ENCODE data around the gene PLXNC1.

PLXNC1 gene

DNA sequence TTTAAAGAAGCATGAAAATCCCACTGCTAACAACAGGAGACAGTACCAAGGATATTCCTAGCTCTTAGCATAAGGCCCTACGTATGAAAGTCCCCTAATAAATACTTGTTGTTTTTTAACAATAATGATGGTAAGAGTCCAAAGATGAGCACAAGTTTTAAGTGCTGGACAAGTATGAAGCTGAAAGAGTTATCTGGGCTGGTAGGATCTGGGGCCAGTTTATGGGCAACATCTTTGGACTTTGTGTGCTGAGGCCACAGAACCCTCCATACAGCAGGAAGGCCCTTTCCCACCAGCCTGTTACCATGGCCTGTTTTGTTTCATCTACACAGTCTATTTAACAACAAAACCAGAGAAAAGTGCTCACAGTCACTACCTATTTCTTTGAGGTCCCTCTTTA lies 12.5 kb upstream of the PLXNC1 start:
- no peak for DNase-seq

DNA sequence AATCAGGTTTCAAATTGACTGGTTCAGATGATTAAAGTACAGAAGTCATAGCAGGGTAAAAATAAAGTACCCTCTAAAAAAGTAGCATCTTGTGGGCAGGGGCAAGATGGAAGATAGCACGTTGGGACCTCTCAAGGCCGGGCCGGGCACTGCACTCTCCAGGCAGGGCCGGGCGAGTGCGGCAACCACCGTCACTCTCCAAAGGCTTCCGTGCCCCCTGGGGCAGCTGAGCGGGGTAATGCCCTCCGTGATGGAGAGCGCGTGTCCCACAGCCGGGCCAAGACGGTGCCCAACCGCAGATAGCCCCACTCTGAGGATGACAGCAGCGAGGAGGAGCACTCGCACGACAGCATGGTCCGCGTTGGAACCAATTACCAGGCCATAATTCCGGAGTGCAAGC lies 8.6 kb upstream of the PLXNC1 start:
- DNase-seq = no peak

DNA sequence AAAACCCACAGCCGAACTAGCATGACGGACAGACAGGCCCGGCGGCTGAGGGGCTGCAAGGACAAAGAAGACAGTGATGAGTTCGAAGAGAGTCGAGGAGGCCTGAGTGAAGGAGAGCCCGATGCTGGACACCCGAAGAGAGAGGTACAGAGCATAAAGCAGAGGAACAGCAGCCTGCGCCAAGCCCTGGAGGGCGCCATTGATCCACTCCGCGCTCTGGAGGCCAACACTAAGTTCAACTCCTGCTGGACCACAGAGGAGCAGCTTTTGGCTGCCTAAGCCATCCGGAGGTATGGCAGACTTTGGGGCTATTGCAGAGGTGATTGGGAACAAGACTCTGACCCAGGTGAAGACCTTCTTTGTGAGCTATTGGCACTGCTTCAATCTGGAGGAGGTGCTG lies 7.8 kb upstream of the PLXNC1 start:
- peak; percentile 72 for DNase-seq

DNA sequence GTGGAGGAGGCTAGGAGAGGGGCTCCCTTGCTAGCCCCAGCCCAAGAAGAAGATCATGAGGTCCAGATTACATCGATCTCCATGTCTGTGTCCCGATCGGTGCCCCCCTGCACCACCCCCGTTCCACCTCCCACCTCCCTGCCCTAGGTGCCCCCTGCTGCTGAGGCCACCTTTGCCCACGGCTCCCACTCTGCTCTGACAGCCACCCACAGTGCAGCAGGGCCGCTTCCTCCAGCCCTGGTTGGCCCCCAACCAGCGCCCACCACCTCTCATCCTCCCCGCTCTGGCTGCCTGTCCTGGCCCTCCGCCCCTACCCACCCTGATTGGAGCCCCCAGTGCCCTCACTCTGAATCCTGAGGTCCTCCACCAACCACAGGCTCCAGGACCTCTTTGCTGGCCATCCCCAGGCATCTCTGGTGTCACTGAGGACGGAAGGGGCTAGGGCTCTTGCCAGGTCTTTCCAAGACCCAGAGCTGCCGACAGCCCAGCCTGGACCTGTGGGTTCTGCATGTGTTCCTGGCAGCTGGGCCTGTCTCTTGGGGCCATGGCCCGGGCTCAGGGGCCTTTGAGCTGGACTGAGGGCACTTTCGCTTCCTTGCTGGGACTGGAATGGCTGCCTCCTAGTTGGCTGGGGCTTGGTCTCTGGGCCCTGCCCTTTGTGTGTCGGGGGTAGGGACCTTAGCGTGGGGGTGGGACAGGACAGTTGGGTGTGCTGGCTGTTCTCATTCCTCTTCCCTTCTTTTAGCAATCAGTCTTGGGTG lies 7.2 kb upstream of the PLXNC1 start:
- no peak for DNase-seq

DNA sequence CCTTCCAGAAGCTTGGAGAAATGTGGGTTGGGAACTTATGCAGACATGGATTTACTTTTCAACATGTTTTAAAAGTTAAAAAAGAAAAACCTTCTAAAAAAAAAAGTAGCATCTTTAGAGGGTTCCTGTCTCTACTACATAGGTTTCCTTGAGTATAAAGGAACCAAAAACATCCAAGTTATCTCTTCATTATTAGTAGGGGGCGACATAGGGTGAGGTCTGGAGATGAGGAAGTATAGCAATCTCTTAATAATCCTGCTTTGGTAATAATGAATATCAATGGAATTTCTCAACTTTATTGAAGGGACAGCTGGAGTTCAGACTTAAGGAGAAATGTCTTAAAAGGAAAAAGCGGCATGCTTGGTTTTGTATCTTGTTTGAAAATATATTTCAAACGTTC lies 6.5 kb upstream of the PLXNC1 start:
- DNase-seq = no peak

DNA sequence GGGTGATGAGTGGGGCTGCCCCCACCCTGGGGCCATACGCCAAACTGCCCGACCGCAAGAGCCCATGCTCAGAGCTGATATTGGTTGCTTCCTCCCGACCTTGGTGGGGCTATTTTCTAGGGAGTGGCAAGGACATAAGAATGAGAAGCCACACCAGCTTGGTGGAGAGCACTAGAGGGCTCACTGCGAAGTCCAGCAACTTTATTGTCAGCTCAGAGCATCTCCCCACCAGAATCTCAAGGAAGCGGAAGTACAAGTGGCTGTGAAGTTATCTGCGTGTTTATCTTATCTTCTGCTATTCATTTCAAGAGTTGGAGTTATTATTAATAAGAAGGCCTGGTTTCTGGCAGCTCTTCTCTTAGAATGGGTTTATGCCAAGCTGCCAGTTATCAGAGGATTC lies 4.9 kb upstream of the PLXNC1 start:
- no peak for DNase-seq

DNA sequence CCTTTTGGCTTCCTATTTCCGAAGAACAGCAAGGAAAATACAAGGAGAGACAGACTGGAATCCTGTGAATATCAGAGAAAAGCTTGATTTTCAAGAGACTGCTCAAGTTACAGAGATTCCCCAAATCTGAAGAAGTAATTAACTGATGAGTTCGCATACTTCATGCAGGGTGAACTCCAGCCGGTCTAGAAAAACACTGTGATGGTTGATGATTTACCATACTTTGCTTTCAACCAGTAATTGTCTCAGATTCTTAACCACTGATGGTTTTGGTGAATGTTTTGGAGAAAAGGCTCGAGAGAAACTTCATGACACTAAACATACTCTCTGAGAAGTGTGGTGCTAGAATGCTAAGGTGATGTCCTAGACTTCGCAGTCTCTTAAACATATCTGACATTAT lies 4.4 kb upstream of the PLXNC1 start:
- no peak for DNase-seq

DNA sequence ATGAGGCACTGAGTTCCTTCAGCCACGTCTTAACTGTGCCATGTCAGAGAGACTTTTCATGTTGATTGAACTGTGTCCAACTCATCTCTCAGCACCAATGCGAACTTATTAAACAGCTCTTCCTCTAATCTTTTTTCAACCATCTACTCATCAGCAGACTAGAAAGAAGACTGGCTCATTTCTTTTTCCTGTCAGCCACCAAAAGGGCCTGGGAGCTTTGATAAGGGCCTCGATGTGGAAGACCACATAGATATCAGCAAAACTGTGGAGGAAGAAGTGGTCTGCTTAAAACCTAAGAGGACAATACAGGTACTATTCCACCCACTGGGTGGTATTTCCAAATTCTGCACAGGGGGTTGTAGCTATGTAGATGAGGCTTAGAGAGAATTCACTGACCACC lies 3.6 kb upstream of the PLXNC1 start:
- no peak for DNase-seq

DNA sequence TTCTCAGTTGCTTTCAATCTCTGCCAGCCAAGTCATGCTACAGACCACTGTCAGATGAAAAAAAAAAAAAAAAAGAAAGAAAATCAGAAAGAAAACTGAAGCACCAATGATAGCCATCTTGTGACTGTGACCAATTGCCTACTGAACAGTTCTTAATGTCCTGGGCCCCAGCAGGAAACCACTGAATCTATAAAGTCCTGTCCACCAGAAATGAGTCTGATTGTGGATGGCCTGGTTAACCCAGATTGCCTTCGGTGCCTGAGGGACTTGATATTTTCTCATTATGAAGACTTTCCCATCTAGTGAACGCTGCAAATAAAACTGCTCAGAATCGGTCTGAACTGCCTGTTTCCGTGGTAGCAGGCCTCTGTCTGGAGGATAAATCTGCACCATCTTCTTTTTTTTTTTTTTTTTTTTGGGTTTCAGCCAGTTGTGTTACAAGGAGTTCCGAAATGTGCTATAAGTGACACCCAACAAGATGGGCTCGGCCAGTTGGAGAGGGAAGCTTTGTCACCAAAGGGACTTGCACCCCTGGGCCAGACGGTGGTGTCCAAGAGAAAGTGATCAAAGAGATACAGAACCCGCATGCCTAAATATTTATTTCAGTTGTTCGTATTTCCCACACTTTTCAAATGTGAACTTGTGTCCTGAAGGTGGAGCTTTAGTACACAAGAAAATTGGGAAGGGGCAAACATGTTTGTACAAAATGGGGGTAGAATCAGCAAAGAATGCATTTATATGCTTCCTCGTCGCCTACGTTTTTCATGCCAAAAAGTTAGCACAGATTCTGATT lies 3.0 kb upstream of the PLXNC1 start:
- DNase-seq = no peak

DNA sequence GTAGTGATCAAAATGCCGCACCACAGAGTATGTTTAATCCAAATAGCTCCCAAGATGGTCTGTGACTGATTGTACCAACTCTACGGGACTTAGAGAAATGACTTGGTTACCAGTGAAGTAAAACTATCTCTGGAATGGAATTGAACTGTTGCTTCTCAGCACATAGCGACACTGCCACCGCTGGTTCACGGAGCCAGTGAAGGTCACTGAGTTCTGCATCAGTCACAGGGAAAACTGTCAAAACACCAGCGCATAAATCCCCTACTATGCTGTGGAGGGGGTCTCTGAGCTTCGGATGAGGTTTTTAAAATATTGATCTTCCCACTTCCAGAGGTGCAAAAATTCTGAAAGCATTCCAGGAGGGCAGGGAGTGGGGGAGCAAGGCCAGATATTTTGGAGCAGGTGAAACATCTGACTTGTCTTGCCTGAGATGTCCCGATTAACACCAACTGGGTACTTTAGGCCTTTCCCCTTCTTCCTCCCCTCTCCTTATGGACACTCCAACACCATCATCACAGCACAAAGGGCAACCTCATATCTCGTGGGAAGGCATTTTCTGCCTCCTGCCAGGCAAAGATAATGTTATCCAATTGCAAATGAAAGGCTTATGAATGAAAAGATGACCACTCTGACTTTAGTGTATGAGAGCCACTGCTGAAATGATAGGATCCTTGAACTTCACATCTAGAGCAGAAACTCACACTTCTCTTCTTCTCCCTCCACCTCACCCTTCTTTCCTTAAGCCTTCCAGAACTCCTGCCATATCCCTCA lies 2.0 kb upstream of the PLXNC1 start:
- DNase-seq = no peak

DNA sequence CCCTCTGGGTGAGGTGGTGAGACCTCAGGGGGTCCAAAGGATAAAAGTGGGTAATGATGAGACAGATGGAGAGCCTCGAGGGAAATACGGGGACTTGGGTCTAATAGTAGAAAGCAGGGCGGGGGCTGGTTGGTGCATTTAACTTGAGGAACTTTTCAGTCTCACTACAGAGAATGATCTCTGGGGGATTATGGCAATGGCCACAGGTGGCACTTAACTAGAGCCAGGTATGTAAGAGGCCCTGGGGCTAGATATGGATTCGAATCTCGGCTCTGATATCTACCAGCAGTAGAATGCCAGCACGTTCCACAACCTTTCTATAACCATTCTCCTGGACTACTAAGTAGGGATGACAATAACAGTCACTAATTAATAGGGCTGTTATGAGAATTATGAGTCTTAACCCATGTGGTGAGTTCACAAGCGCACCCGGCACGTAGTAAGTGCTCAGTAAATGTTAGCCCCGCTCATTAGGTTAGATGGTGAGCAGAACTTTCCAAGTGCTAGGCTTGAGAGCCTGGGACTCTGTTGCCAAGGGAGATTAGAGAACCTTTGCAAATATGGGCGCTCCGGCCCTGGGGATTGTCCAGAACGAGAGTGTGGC lies 888 bp upstream of the PLXNC1 start:
- no peak for DNase-seq

DNA sequence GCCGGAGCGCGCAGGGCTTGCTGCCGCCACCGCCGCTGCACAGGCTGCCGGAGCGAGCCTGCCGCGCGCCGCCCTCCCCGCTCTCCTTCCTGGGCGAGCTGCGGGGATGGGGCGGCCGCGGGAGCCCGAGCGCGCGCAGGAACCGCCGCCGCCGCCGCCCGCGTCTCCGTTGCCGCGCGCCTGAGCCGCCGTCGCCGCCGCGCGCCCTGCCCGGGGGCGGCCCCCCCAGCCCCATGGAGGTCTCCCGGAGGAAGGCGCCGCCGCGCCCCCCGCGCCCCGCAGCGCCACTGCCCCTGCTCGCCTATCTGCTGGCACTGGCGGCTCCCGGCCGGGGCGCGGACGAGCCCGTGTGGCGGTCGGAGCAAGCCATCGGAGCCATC lies 352 bp downstream of the PLXNC1 start:
- DNase-seq = no peak

DNA sequence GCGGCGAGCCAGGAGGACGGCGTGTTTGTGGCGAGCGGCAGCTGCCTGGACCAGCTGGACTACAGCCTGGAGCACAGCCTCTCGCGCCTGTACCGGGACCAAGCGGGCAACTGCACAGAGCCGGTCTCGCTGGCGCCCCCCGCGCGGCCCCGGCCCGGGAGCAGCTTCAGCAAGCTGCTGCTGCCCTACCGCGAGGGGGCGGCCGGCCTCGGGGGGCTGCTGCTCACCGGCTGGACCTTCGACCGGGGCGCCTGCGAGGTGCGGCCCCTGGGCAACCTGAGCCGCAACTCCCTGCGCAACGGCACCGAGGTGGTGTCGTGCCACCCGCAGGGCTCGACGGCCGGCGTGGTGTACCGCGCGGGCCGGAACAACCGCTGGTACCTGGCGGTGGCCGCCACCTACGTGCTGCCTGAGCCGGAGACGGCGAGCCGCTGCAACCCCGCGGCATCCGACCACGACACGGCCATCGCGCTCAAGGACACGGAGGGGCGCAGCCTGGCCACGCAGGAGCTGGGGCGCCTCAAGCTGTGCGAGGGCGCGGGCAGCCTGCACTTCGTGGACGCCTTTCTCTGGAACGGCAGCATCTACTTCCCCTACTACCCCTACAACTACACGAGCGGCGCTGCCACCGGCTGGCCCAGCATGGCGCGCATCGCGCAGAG lies 873 bp downstream of the PLXNC1 start:
- peak; percentile 56 for DNase-seq

DNA sequence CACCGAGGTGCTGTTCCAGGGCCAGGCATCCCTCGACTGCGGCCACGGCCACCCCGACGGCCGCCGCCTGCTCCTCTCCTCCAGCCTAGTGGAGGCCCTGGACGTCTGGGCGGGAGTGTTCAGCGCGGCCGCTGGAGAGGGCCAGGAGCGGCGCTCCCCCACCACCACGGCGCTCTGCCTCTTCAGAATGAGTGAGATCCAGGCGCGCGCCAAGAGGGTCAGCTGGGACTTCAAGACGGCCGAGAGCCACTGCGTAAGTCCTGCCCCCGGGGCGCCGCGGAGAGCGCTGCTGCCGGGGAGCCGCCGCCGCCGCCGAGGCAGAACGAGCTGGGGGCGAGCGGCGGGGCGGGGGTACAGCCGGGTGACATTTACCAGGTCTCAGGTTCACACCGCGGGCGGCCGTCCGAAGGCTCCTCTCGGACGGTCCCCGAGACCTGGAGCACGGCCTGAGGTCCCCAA lies 1.4 kb downstream of the PLXNC1 start:
- DNase-seq = peak; percentile 42

DNA sequence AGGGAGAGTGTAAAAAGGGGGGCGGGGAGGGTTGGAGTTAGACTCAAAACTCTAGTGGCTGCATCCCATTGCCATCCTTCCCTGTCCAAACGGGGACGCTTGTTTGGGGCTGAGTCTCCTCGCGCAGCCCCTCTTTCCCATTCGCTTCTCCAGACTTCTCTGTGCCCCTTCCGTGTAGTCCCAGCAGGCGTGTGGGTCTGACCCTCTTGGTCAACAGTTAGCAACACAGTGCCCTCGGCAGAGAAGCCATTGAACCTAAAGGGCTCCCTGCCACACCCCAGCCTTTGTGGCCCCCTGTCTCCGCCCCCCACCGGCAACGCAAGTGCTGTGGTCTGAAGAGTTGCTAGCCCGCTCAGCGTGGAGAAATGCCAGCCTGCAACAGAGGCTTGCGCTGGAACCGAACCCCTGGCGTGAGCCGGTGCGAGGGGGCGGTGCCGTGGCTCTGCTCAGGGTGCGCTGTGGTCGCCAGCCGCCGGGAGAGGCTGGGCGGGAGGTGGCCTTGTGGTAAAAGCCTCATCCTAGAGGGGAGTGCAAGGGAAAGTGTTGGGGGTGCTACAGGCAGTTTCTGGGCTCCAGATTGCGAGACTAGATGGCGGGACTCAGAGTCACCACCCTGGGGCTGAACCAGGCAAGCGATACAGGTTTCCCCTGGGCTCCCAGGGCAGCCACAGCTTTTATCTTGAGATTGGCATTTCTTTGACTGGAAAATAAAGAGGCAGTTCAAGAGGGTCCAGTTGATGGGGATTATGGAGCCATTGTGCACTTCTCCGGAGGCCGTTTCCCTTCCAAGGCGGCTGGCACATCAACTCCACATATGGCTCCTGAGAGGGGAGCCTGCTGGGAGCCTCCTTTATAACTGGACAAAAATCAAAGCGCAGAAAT lies 2.1 kb downstream of the PLXNC1 start:
- DNase-seq = peak; percentile 68

DNA sequence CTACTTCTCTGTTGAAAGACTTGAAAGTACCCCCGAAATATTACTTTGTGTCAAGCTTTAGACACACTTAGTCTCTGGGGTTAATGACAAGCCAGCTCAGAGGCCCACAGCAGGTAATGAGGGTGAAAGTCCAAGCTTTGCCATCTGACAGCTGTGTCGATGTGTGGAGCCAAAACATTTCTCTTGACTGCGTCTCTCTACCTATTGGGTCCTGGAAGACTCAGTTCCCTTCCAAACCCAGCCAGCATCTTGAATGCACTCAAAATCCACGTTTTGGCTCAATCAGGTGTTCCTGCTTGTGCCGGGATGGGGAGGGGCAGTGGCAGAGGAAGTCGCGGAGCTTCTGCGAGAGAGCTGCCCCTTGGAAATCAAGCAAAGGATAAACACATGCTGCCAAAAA lies 3.2 kb downstream of the PLXNC1 start:
- no peak for DNase-seq

DNA sequence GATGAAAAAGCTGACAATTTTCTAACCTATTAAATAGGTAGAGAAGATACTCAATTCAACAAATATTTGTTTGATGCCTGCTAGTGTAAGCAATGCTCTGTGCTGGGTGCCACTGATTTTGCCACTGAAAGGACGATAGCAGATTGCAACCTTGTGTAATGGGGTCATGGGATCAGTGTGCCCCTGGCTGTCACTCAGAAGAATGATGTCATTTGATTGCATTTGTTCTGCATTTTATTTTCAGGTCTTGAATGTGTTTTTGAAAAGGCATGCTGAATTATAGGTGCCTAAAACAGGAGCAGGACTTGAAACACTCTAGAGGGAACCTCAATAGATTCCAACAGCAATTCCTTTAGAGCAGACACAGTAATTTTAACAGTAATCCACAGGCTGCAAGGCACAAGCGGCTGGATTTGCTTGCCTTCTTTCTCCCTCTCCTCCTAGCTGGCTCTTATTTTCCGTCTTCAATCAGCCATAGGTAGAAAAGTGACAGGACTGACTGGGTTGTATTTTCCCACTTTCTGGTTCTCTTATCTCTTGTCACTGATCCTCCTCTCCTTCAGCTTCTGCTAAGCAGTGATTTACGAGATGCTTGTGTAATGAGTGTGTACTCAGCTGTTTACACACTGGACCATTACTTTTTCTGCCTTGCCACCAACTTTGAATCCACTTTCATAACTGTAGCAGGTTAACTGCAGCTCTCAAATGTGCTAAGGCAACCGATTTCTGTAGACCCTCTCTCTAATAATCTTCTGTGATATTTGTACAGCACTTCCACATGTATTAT lies 4.1 kb downstream of the PLXNC1 start:
- DNase-seq = no peak

DNA sequence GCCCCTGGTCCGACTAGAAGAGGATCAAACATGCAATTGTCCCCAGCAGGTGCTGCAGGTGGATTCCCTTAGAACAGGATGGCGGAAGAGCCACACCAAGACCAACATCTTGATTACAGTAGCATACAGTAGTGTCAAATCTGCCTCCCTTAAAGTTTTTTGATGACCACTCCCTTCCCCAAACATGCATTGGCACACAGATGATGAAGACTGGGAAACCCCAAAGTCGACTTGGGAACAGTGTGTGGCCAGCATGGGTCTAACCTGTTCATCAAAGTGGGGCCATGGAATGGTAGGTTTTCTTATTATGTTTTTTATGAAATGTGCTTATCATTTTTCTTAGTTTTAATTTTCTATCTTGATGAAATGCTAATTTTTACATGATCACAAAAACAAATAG lies 8.8 kb downstream of the PLXNC1 start:
- no peak for DNase-seq

DNA sequence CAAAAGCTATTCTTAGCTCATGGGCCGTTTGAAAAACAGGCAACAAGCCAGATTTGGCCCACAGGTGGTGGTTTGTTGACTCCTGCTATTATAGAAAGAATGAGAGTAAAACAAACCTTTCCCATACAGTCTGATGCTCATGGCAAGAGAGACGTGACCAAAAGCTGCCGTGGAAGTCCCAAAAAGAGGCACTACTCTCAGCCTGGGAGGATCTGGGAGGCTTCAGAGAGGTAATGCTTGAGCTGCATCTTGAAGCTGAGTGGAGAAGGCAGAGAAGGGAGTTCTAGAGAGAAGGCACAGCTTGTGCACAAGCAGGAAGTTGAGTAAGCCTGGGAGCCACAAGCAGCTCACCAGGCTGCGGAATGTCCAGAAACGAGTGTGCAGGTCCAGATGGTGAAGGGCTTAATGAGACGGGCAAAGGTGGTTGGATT lies 9.6 kb downstream of the PLXNC1 start:
- no peak for DNase-seq

DNA sequence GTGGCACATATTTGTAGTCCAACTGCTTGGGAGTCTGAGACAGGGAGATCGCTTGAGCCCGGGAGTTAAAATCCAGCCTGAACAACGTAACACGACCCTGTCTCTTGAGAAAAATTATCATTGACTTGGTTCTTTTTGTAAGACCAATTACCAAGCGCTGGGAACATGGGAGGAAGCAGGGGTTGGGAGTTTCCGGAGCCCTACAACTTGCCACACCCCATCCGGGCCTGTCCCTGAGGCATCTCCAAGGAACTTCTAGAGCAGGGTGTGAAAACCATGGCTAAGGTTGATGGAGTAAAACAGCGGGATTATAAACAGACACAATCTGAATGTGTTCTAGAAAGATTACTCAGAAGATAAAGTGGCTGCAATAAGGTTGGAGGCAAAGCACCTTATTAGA lies 10.3 kb downstream of the PLXNC1 start:
- DNase-seq = no peak

DNA sequence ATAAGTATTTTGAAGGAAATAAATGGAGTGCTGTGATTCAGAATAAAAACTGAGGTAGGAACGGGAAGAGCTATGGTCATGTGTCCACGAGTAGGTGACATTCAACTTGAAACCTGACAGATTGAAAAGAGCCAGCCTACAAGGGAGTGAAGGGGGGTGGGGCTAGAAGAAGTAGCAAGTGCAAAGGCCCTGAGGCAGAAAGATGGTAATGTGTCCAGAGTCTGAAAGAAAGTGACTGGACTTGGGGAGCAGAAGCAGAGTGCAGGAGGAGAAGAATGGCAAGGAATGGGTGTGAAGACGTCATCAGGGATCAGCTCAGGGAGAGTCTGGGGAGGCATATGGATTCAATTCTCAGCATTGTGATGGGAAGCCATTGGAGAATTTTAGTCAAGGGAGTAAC lies 13.7 kb downstream of the PLXNC1 start:
- DNase-seq = no peak

Data from stimulated activated CD8-positive, alpha-beta memory T cell treated with anti-CD3 and anti-CD28 coated beads, Interleukin-4, amount 100 ng/mL, for 48 hours (primary cell).